ENCODE results near the gene G2E3. TPM values are rescaled to one million over a fixed set of nuclear protein-coding genes. Genes with fewer than 3 reads are reported as not detected.

G2E3 gene
- total and polyA plus RNA-seq, 2 experiments from 2014 or later: 67.4 to 113 TPM

DNA sequence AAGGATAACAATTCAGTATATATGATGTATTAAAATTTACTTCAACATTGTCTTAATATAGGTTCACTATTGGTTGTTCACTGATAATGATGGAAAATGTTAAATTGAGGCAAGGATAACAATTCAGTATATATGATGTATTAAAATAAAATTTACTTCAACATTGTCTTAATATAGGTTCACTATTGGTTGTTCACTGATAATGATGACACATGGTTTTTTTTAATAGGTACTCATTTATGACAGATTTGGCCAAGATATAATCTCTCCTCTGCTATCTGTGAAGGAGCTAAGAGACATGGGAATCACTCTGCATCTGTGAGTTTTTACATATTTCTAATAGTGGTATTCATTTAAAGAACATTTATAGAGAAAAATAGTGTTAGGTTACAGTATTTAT lies 71.3 kb downstream of the G2E3 start:
- no peak overlapping the region for H3K27ac Mint-ChIP-seq
- no peaks in the 10 kb centered on the region for H3K9me3 Mint-ChIP-seq
- Histone ChIP-seq H2AFZ (no peak overlapping the region), H3K27me3 (ENCODE audit: insufficient read depth) (no peaks in the 10 kb centered on the region), H3F3A (replicated peaks; ENCODE audit: low read depth) (no peaks in the 10 kb centered on the region), H3K9me2 (ENCODE audit: insufficient read depth) (no peaks in the 10 kb centered on the region), H4K20me1 (replicated peaks; ENCODE audit: insufficient read depth) (peaks cover 13% of the 10 kb centered on the region; the same call in 1 of the 2 replicates), H3K4me3 (no peak overlapping the region), H3K4me1 (ENCODE audit: insufficient read depth) (no peaks in the 10 kb centered on the region), H3K27ac (ENCODE audit: low read depth) (no peak overlapping the region), H3K4me2 (no peak overlapping the region), H3K79me2 (replicated peaks; ENCODE audit: insufficient read depth) (peaks cover 58% of the 10 kb centered on the region), H3K36me3 (ENCODE audit: insufficient read depth) (peaks cover 7% of the 10 kb centered on the region; the same call in 1 of the 2 replicates)
- H3K27me3 Mint-ChIP-seq (ENCODE audit: insufficient read depth, low read depth, poor library complexity): no peaks in the 10 kb centered on the region
- no peaks in the 10 kb centered on the region for H3K4me1 Mint-ChIP-seq
- ATAC-seq (no peak), DNase-seq (ENCODE audit: low spot score) (no peak)
- peaks cover 16% of the 10 kb centered on the region; the same call in 2 of the 3 replicates for H3K36me3 Mint-ChIP-seq (ENCODE audit: low read depth)
- no peak for TF ChIP-seq POLR2AphosphoS5 (IDR thresholded peaks at IDR 0.05; ENCODE audit: low read depth)
- no peak for TF ChIP-seq JUNB (IDR thresholded peaks at IDR 0.05; ENCODE audit: unreplicated experiment)
- TF ChIP-seq, protein P1, sequence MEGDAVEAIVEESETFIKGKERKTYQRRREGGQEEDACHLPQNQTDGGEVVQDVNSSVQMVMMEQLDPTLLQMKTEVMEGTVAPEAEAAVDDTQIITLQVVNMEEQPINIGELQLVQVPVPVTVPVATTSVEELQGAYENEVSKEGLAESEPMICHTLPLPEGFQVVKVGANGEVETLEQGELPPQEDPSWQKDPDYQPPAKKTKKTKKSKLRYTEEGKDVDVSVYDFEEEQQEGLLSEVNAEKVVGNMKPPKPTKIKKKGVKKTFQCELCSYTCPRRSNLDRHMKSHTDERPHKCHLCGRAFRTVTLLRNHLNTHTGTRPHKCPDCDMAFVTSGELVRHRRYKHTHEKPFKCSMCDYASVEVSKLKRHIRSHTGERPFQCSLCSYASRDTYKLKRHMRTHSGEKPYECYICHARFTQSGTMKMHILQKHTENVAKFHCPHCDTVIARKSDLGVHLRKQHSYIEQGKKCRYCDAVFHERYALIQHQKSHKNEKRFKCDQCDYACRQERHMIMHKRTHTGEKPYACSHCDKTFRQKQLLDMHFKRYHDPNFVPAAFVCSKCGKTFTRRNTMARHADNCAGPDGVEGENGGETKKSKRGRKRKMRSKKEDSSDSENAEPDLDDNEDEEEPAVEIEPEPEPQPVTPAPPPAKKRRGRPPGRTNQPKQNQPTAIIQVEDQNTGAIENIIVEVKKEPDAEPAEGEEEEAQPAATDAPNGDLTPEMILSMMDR (conservative IDR thresholded peaks at IDR 0.05; ENCODE audit: low read depth in 2 of 2): no peak
- no peak for TF ChIP-seq NANOG (IDR thresholded peaks at IDR 0.05; ENCODE audit: borderline replicate concordance)
- TF ChIP-seq, protein P2, sequence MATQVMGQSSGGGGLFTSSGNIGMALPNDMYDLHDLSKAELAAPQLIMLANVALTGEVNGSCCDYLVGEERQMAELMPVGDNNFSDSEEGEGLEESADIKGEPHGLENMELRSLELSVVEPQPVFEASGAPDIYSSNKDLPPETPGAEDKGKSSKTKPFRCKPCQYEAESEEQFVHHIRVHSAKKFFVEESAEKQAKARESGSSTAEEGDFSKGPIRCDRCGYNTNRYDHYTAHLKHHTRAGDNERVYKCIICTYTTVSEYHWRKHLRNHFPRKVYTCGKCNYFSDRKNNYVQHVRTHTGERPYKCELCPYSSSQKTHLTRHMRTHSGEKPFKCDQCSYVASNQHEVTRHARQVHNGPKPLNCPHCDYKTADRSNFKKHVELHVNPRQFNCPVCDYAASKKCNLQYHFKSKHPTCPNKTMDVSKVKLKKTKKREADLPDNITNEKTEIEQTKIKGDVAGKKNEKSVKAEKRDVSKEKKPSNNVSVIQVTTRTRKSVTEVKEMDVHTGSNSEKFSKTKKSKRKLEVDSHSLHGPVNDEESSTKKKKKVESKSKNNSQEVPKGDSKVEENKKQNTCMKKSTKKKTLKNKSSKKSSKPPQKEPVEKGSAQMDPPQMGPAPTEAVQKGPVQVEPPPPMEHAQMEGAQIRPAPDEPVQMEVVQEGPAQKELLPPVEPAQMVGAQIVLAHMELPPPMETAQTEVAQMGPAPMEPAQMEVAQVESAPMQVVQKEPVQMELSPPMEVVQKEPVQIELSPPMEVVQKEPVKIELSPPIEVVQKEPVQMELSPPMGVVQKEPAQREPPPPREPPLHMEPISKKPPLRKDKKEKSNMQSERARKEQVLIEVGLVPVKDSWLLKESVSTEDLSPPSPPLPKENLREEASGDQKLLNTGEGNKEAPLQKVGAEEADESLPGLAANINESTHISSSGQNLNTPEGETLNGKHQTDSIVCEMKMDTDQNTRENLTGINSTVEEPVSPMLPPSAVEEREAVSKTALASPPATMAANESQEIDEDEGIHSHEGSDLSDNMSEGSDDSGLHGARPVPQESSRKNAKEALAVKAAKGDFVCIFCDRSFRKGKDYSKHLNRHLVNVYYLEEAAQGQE (IDR thresholded peaks at IDR 0.05; ENCODE audit: unreplicated experiment): no peak
- TF ChIP-seq, protein P3, sequence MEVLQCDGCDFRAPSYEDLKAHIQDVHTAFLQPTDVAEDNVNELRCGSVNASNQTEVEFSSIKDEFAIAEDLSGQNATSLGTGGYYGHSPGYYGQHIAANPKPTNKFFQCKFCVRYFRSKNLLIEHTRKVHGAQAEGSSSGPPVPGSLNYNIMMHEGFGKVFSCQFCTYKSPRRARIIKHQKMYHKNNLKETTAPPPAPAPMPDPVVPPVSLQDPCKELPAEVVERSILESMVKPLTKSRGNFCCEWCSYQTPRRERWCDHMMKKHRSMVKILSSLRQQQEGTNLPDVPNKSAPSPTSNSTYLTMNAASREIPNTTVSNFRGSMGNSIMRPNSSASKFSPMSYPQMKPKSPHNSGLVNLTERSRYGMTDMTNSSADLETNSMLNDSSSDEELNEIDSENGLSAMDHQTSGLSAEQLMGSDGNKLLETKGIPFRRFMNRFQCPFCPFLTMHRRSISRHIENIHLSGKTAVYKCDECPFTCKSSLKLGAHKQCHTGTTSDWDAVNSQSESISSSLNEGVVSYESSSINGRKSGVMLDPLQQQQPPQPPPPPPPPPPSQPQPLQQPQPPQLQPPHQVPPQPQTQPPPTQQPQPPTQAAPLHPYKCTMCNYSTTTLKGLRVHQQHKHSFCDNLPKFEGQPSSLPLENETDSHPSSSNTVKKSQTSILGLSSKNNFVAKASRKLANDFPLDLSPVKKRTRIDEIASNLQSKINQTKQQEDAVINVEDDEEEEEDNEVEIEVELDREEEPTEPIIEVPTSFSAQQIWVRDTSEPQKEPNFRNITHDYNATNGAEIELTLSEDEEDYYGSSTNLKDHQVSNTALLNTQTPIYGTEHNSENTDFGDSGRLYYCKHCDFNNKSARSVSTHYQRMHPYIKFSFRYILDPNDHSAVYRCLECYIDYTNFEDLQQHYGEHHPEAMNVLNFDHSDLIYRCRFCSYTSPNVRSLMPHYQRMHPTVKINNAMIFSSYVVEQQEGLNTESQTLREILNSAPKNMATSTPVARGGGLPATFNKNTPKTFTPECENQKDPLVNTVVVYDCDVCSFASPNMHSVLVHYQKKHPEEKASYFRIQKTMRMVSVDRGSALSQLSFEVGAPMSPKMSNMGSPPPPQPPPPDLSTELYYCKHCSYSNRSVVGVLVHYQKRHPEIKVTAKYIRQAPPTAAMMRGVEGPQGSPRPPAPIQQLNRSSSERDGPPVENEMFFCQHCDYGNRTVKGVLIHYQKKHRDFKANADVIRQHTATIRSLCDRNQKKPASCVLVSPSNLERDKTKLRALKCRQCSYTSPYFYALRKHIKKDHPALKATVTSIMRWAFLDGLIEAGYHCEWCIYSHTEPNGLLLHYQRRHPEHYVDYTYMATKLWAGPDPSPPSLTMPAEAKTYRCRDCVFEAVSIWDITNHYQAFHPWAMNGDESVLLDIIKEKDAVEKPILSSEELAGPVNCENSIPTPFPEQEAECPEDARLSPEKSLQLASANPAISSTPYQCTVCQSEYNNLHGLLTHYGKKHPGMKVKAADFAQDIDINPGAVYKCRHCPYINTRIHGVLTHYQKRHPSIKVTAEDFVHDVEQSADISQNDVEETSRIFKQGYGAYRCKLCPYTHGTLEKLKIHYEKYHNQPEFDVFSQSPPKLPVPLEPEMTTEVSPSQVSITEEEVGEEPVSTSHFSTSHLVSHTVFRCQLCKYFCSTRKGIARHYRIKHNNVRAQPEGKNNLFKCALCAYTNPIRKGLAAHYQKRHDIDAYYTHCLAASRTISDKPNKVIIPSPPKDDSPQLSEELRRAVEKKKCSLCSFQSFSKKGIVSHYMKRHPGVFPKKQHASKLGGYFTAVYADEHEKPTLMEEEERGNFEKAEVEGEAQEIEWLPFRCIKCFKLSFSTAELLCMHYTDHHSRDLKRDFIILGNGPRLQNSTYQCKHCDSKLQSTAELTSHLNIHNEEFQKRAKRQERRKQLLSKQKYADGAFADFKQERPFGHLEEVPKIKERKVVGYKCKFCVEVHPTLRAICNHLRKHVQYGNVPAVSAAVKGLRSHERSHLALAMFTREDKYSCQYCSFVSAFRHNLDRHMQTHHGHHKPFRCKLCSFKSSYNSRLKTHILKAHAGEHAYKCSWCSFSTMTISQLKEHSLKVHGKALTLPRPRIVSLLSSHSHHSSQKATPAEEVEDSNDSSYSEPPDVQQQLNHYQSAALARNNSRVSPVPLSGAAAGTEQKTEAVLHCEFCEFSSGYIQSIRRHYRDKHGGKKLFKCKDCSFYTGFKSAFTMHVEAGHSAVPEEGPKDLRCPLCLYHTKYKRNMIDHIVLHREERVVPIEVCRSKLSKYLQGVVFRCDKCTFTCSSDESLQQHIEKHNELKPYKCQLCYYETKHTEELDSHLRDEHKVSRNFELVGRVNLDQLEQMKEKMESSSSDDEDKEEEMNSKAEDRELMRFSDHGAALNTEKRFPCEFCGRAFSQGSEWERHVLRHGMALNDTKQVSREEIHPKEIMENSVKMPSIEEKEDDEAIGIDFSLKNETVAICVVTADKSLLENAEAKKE (CRISPR knock-in tag; IDR thresholded peaks at IDR 0.05): no peak
- TF ChIP-seq, protein P4, sequence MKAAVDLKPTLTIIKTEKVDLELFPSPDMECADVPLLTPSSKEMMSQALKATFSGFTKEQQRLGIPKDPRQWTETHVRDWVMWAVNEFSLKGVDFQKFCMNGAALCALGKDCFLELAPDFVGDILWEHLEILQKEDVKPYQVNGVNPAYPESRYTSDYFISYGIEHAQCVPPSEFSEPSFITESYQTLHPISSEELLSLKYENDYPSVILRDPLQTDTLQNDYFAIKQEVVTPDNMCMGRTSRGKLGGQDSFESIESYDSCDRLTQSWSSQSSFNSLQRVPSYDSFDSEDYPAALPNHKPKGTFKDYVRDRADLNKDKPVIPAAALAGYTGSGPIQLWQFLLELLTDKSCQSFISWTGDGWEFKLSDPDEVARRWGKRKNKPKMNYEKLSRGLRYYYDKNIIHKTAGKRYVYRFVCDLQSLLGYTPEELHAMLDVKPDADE (IDR thresholded peaks at IDR 0.05): no peak
- no peak for TF ChIP-seq EZH2phosphoT487 (IDR thresholded peaks at IDR 0.05; ENCODE audit: unreplicated experiment)
- TF ChIP-seq ZNF114 (CRISPR knock-in tag; IDR thresholded peaks at IDR 0.05): no peak
- TF ChIP-seq EZH2 (IDR thresholded peaks at IDR 0.05; ENCODE audit: low read depth, unreplicated experiment): no peak
- no peak for TF ChIP-seq CREB1 (CRISPR knock-in tag; IDR thresholded peaks at IDR 0.05; ENCODE audit: low read depth)
- TF ChIP-seq ZNF331 (CRISPR knock-in tag; IDR thresholded peaks at IDR 0.05; ENCODE audit: low read depth): no peak
- TF ChIP-seq STAT1 (IDR thresholded peaks at IDR 0.05; ENCODE audit: unreplicated experiment): no peak
- H3K4me3 Mint-ChIP-seq: no peak overlapping the region
